Tibial nerve (tissue), 4 donors: Measurements from ENCODE around the gene TFR2. TPM values are rescaled to one million over a fixed set of nuclear protein-coding genes. Genes with fewer than 3 reads are reported as not detected.

Experiments
- DNase-seq, 2 donors: peaks; one replicate each; pipeline ENCODE4 v3.0.0-alpha.2; 2019; ENCODE audit warnings: low spot score in 2 of 2
- H3K27ac ChIP-seq, 4 donors: fragments of 200-600 bp; sonication (generic) in 3 of 4; one replicate each; pipeline ENCODE4 v1.5.1; 2017 to 2019; ENCODE audit warnings: mild to moderate bottlenecking in 1 of 4
- H3K27me3 ChIP-seq, 2 donors: fragments of 200-600 bp; sonication (generic) in 1 of 2; one replicate each; pipeline versions ENCODE4 v1.5.1 to v1.6.0; 2017 to 2019
- H3K36me3 ChIP-seq, 3 donors: fragments of 200-600 bp; sonication (generic); one replicate each; pipeline ENCODE4 v1.5.1; 2018 to 2019
- H3K4me1 ChIP-seq, 4 donors: fragments of 200-600 bp; sonication (generic) in 3 of 4; one replicate each; pipeline ENCODE4 v1.5.1; 2017 to 2019
- H3K4me3 ChIP-seq, 4 donors: fragments of 200-600 bp; sonication (generic) in 3 of 4; one replicate each; pipeline ENCODE4 v1.5.1; 2017 to 2019; ENCODE audit warnings: mild to moderate bottlenecking in 1 of 4, moderate library complexity in 1 of 4
- H3K9me3 ChIP-seq, 4 donors: fragments of 200-600 bp; sonication (generic) in 3 of 4; one replicate each; pipeline ENCODE4 v1.5.1; 2017 to 2019
- EP300 ChIP-seq, 2 donors: sonication (generic); formaldehyde crosslinking; IDR thresholded peaks; one replicate each; pipeline ENCODE4 v1.6.1; 2017; ENCODE audit warnings: antibody characterized with exemption in 2 of 2, mild to moderate bottlenecking in 1 of 2
- POLR2A ChIP-seq, 2 donors: fragments of 450-650 bp; IDR thresholded peaks; one replicate each; pipeline ENCODE4 v1.6.1; 2017; ENCODE audit warnings: antibody characterized with exemption in 2 of 2, mild to moderate bottlenecking in 2 of 2, moderate library complexity in 2 of 2
- WGBS, 2 donors: methylation state at CpG; one replicate each; pipeline ENCODE4 v1.1.5; 2018; 5-methylcytosine and 5-hydroxymethylcytosine counted together
- total RNA-seq, 4 donors: library from RNA; depleted of rRNA; stranded (reverse); fragments of >200 nt; gene quantifications; one replicate each; pipeline ENCODE4 v1.1.0, GENCODE V29; 2016
- TF ChIP-seq, protein P1 (sequence below), 5 experiments: fragments of 200-600 bp in 3 of 5; fragments of 450-650 bp in 2 of 5; sonication (generic) in 3 of 5; IDR thresholded peaks; one replicate each; pipeline ENCODE4 v1.5.1; 2016 to 2019; ENCODE audit warnings: antibody characterized with exemption in 5 of 5, mild to moderate bottlenecking in 3 of 5, moderate library complexity in 2 of 5

TFR2 gene
- total RNA-seq, 4 donors from 2014 or later, result 2.1 TPM; not detected in 3

DNA sequence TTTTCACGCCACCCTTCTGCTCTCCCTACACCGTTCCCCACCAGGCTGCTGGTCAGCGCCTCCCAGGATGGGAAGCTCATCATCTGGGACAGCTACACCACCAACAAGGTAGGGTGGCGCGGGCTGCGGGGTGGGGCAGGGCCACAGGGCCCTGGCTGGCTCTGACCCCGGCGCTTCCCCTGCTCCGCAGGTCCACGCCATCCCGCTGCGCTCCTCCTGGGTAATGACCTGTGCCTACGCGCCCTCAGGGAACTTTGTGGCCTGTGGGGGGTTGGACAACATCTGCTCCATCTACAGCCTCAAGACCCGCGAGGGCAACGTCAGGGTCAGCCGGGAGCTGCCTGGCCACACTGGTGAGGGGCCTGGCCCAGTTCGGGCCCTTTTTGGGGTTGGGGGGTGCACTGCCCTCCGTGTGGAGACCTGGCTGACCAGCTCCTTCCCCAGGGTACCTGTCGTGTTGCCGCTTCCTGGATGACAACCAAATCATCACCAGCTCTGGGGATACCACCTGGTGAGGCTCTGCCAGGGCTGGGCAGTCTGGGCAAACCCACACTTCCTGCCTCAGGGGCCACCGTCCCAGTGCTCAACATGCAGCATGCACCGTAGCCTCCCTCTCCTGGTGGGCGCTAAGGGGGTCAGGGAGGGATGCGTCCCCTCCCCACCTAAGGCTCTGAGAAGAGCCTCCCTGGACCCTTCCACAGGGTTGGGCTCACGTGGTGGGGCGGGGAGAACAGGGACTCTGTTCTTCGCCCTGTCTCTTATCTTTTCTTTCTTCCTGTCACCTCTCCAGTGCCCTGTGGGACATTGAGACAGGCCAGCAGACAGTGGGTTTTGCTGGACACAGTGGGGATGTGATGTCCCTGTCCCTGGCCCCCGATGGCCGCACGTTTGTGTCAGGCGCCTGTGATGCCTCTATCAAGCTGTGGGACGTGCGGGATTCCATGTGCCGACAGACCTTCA lies 36.2 kb upstream of the TFR2 start:
- Histone ChIP-seq H3K4me3 (no peak overlapping the region), H3K27ac (peak overlapping the region in 3 of 4 donors; percentile 78 to 99 (median 95)), H3K9me3 (no peaks in the 10 kb centered on the region), H3K27me3 (no peaks in the 10 kb centered on the region), H3K36me3 (peaks cover 10 to 49% (median 23%) of the 10 kb centered on the region in 3 donors), H3K4me1 (peaks cover 0 to 74% (median 37%) of the 10 kb centered on the region in 4 donors)
- no peak for TF ChIP-seq EP300 (IDR thresholded peaks at IDR 0.05)
- no peak for TF ChIP-seq POLR2A (IDR thresholded peaks at IDR 0.05)
- TF ChIP-seq, protein P1, sequence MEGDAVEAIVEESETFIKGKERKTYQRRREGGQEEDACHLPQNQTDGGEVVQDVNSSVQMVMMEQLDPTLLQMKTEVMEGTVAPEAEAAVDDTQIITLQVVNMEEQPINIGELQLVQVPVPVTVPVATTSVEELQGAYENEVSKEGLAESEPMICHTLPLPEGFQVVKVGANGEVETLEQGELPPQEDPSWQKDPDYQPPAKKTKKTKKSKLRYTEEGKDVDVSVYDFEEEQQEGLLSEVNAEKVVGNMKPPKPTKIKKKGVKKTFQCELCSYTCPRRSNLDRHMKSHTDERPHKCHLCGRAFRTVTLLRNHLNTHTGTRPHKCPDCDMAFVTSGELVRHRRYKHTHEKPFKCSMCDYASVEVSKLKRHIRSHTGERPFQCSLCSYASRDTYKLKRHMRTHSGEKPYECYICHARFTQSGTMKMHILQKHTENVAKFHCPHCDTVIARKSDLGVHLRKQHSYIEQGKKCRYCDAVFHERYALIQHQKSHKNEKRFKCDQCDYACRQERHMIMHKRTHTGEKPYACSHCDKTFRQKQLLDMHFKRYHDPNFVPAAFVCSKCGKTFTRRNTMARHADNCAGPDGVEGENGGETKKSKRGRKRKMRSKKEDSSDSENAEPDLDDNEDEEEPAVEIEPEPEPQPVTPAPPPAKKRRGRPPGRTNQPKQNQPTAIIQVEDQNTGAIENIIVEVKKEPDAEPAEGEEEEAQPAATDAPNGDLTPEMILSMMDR (IDR thresholded peaks at IDR 0.05), result no peak
- 80 to 82% methylated on average over 27 to 28 of the region's 36 CpGs for WGBS, 2 donors
- DNase-seq, result no peak

DNA sequence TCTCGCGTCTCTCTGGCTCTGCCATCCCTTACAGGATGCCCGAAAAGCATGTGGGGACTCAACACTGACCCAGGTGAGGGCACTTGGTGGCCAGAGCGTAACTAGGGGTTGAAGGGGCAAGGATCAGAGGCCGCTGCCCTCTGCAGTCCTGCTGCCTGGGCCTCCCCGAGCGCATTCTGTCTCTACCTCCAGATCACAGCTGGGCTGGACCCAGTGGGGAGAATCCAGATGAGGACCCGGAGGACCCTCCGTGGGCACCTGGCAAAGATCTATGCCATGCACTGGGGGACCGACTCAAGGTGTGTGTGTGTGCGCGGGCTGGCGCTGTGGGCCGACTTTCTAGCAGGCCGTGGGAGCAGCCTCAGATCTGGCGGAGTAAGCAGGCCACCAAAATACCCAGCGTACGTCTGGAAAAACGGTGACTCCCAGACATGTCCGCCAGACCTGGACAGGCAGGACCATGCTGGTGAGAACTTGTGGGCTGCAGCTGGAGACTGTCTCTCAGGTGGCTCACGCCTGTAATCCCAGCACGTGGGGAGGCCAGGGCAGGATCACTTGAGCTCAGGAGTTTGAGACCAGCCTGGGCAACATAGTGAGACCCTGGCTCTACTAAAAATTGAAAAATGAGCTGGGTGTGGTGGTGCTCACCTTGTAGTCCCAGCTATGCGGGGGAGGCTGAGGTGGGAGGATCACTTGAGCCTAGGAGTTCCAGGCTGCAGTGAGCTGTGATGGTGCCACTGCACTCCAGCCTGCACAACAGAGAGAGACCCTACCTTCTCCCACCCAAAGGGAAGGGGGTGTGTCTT lies 35.4 kb upstream of the TFR2 start:
- Histone ChIP-seq H3K4me1 (peaks cover 0 to 68% (median 36%) of the 10 kb centered on the region in 4 donors), H3K9me3 (no peaks in the 10 kb centered on the region), H3K36me3 (peaks cover 8 to 40% (median 23%) of the 10 kb centered on the region in 3 donors), H3K27ac (peak overlapping the region; percentile 97 to 99 (median 98)), H3K27me3 (no peaks in the 10 kb centered on the region), H3K4me3 (peak overlapping the region; percentile 91 to 100 (median 96))
- 73 to 74% methylated on average over 19 to 23 of the region's 23 CpGs for WGBS, 2 donors
- DNase-seq, result no peak
- TF ChIP-seq POLR2A (IDR thresholded peaks at IDR 0.05) (no peak), EP300 (IDR thresholded peaks at IDR 0.05) (no peak)
- TF ChIP-seq, protein P1 (IDR thresholded peaks at IDR 0.05), result no peak

DNA sequence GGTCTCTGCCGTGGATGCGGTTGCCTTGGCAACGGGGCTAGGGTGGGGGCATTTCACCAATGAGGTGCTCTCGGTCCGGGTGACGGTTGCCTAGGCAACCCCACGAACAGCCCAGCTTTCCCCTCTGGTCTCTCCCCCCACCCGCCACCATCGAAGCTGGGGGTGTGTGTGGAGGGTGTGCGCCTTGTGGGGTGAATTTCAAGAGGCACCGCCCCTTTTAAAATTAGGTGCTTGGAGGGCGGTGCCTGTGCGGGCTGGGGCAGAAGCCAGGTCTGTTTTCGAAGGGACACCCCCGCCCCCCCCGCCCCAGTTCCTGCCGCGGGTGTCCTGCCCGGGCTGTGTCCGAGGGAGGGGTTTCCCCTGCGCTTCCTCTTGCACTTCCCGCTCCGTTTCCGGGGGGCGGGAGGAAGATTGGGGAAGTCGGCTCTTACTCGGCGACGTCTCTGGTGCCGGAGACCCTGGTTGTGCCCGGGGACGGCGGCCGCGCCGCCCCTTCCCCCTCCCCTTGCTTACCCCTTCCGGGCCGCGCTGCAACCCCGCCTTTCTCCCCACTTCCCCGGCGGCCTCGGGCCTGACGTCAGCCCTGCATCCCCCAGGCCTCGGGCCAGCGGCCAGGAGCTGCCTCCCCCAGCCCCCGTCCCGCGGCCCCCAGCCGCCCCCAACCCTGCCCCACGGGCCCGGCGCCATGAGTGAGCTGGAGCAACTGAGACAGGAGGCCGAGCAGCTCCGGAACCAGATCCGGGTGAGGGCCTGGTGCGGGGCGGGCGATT lies 34.4 kb upstream of the TFR2 start:
- H3K27me3 ChIP-seq, result no peaks in the 10 kb centered on the region
- H3K4me3 ChIP-seq, result peak overlapping the region; percentile 91 to 100 (median 96)
- 1 to 2% methylated on average over 33 to 41 of the region's 59 CpGs for WGBS, 2 donors
- H3K27ac ChIP-seq, result peak overlapping the region; percentile 97 to 99 (median 98)
- peak; percentile 71 to 78 for DNase-seq
- peaks cover 0 to 59% (median 31%) of the 10 kb centered on the region in 4 donors for H3K4me1 ChIP-seq
- peak; percentile 29 to 76 for TF ChIP-seq EP300 (IDR thresholded peaks at IDR 0.05)
- TF ChIP-seq, protein P1 (IDR thresholded peaks at IDR 0.05), result no peak
- peak in 1 of 2 donors; percentile 44 for TF ChIP-seq POLR2A (IDR thresholded peaks at IDR 0.05)
- H3K36me3 ChIP-seq, result peaks cover 8 to 35% (median 23%) of the 10 kb centered on the region in 3 donors
- H3K9me3 ChIP-seq, result no peaks in the 10 kb centered on the region

DNA sequence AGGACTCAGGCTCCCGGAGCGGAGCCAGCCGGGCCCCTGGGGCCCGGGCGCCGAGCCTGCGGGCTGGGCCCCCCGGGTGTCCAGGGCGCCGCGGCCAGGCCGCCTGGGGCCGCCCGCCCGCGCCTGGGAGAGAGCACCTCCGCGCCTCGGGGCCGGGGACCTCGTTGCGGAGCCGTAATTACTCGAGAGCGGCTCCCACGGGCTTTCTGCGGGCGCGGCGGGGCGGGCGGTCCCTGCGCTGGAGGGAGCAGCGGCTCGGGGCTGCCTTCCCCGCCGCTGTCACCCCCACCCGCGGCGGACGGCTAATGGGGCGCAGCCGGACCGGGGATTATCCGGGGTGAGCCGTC lies 33.7 kb upstream of the TFR2 start:
- H3K9me3 ChIP-seq, result no peaks in the 10 kb centered on the region
- TF ChIP-seq POLR2A (IDR thresholded peaks at IDR 0.05), result no peak
- no peak for TF ChIP-seq EP300 (IDR thresholded peaks at IDR 0.05)
- TF ChIP-seq, protein P1 (IDR thresholded peaks at IDR 0.05), result no peak

More for the DNA sequence above, 33.7 kb upstream of the TFR2 start:
- WGBS, 2 donors, result 0% methylated on average over 5 to 44 of the region's 46 CpGs
- Histone ChIP-seq H3K36me3 (peaks cover 8 to 35% (median 23%) of the 10 kb centered on the region in 3 donors), H3K27me3 (no peaks in the 10 kb centered on the region), H3K4me1 (peaks cover 0 to 52% (median 25%) of the 10 kb centered on the region in 4 donors), H3K27ac (peak overlapping the region; percentile 97 to 99 (median 98)), H3K4me3 (peak overlapping the region; percentile 91 to 100 (median 96))
- no peak for DNase-seq
